Lower lobe of right lung (tissue), 2 donors: ENCODE measurements around the gene SLC6A19. TPM values are rescaled to one million over a fixed set of nuclear protein-coding genes. Genes with fewer than 3 reads are reported as not detected.
"Not testable (repeated sequence)": the region's sequence is repeated elsewhere in the genome, so short reads cannot be mapped to it uniquely, and the experiment has no call there.

ENCODE experiments used
- ATAC-seq, 2 donors: fragments of 200-7000 bp; cut with Tn5 transposase; one replicate each; pipeline ENCODE4 v1.9.1; 2020 to 2022; ENCODE audit warnings: mild to moderate bottlenecking in 2 of 2, moderate library complexity in 2 of 2
- DNase-seq: peaks from one replicate; pipeline ENCODE4 v3.0.0-alpha.2; 2020
- H3K27ac ChIP-seq: fragments of 200-600 bp; one replicate; pipeline ENCODE4 v1.8.0; 2022
- H3K27me3 ChIP-seq: fragments of 200-600 bp; one replicate; pipeline ENCODE4 v1.8.0; 2022; ENCODE audit warnings: low read depth
- H3K36me3 ChIP-seq: fragments of 200-600 bp; one replicate; pipeline ENCODE4 v1.8.0; 2022; ENCODE audit warnings: mild to moderate bottlenecking
- H3K4me1 ChIP-seq: fragments of 200-600 bp; one replicate; pipeline ENCODE4 v1.8.0; 2022
- H3K4me3 ChIP-seq: fragments of 200-600 bp; one replicate; pipeline ENCODE4 v1.8.0; 2022; ENCODE audit warnings: mild to moderate bottlenecking
- H3K9me3 ChIP-seq: fragments of 200-600 bp; one replicate; pipeline ENCODE4 v1.8.0; 2022
- intact Hi-C: fragments of 100-400 bp; cut with DNase I; formaldehyde crosslinking; loops from one replicate; pipeline ENCODE4 v1.11.0; 2022
- total RNA-seq: library from RNA; stranded (reverse); fragmentation: NEBNext Ultra II Directional; extraction: Animal tissue kit (Norgen Biotek cat#: 25700); gene quantifications from one replicate; pipeline ENCODE4 v1.2.1, GENCODE V29; 2021
- TF ChIP-seq, protein P1 (sequence below): fragments of 200-600 bp; IDR thresholded peaks from one replicate; pipeline ENCODE4 v1.8.0; 2022; ENCODE audit warnings: antibody characterized with exemption, mild to moderate bottlenecking
- donor health status: DM: no; HTN: yes; CAD: no; lungs with severe emphysema.

The SLC6A19 gene
- total RNA-seq, 1 donor from 2014 or later, result not detected

DNA sequence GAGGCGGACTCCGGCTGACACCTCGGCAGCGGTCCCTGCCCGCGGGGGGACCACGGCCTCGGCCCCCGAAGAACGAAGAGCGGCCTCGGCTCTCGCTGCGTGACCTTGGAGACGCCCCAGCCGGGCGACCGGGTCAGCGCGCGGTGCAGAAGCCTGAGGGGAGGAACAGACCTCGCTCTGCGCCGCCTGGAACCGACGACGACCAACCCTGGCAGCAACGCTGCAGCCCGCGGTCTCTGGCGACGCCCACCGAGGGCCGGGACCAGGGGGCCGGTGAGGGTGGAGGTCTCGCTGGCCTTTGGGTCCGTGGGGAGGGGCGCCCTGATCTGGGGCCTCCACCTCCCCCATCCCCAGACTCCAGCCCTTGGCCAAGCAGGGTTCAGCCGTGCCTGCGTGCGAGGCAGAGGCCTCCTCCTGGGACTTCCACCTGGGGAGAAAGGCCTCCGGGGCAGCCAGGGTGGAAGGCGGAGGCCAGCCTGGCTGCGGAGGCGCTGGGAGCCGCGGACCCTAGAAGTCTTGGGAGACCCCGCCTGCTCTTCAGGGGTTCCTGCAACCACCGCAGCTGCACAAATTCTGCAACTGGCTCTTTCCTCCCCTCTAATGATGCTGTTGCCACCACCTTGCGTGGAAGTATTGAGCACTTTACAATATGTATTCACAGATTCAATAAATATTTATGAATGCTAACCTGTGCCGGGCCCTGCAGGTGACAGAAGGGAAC is 45.2 kb upstream of the SLC6A19 start:
- intact Hi-C loops, result no loop called here
- no peaks in the 10 kb centered on the region for H3K36me3 ChIP-seq
- peaks cover 24% of the 10 kb centered on the region for H3K27me3 ChIP-seq
- H3K4me3 ChIP-seq, result peak overlapping the region; percentile 42
- peaks cover 11% of the 10 kb centered on the region for H3K4me1 ChIP-seq
- H3K27ac ChIP-seq, result no peak overlapping the region
- TF ChIP-seq, protein P1, sequence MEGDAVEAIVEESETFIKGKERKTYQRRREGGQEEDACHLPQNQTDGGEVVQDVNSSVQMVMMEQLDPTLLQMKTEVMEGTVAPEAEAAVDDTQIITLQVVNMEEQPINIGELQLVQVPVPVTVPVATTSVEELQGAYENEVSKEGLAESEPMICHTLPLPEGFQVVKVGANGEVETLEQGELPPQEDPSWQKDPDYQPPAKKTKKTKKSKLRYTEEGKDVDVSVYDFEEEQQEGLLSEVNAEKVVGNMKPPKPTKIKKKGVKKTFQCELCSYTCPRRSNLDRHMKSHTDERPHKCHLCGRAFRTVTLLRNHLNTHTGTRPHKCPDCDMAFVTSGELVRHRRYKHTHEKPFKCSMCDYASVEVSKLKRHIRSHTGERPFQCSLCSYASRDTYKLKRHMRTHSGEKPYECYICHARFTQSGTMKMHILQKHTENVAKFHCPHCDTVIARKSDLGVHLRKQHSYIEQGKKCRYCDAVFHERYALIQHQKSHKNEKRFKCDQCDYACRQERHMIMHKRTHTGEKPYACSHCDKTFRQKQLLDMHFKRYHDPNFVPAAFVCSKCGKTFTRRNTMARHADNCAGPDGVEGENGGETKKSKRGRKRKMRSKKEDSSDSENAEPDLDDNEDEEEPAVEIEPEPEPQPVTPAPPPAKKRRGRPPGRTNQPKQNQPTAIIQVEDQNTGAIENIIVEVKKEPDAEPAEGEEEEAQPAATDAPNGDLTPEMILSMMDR, result no peak
- DNase-seq, result no peak
- peak in 1 of 2 donors; percentile 6 for ATAC-seq
- no peaks in the 10 kb centered on the region for H3K9me3 ChIP-seq

DNA sequence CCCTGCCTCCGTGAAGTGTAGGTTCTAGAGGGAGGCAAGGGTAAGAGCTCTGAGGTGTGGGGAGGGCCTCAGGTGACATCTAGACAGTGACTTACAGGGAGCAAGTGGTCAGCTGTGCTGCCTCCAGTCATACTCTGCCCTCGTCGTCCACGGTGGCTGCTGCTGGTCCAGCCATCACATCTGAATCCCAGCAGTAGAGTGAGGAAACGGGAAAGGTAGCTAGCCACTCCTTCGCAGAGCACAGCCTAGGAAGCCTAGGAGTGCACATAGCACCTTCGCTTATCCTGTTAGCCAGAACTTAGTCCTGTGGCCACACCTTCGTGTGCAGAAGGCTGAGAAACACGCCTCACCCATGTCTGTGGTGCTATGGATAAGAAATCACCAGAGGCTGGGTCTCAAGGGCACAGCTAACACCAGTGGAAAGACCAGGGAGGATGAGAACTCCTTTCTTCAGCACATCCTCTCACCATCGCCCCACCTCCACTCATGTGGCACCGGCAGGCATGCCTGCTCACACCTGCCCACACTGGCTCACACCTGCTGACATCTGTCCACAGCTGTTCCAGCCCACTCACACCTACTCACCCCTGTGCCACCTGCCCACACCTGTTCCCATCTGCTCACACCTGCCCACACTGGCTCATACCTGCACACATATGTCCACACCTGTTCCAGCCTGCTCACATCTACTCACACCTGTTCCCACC is 44.5 kb upstream of the SLC6A19 start:
- no peak for DNase-seq
- TF ChIP-seq, protein P1, result no peak
- H3K4me3 ChIP-seq, result no peak overlapping the region
- peaks cover 24% of the 10 kb centered on the region for H3K27me3 ChIP-seq
- no peaks in the 10 kb centered on the region for H3K9me3 ChIP-seq
- no peaks in the 10 kb centered on the region for H3K36me3 ChIP-seq
- intact Hi-C loops, result no loop called here
- ATAC-seq, result no peak
- peaks cover 11% of the 10 kb centered on the region for H3K4me1 ChIP-seq
- no peak overlapping the region for H3K27ac ChIP-seq

DNA sequence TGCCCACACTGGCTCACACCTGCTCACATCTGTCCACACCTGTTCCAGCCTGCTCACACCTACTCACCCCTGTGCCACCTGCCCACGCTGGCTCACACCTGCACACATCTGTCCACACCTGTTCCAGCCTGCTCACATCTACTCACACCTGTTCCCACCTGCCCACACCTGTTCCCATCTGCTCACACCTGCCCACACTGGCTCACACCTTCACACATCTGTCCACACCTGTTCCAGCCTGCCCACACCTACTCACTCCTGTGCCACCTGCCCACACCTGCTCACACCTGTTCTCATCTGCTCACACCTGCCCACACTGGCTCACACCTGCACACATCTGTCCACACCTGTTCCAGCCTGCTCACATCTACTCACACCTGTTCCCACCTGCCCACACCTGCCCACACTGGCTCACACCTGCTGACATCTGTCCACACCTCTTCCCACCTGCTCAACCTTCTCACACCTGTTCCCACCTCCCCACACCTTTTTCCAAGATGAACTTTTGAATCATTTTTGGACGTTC is 43.9 kb upstream of the SLC6A19 start:
- Histone ChIP-seq H3K27me3 (peaks cover 24% of the 10 kb centered on the region), H3K4me1 (peaks cover 11% of the 10 kb centered on the region)
- H3K27ac ChIP-seq, H3K36me3 ChIP-seq, ATAC-seq, intact Hi-C loops, DNase-seq, H3K9me3 ChIP-seq, H3K4me3 ChIP-seq: not testable (repeated sequence)

- no peak overlapping the region for H3K4me3 ChIP-seq
- ATAC-seq, result no peak
- peaks cover 24% of the 10 kb centered on the region for H3K27me3 ChIP-seq
- no peaks in the 10 kb centered on the region for H3K36me3 ChIP-seq
- intact Hi-C loops, result no loop called here
- no peak for DNase-seq
- TF ChIP-seq, protein P1, result no peak
- H3K9me3 ChIP-seq, result no peaks in the 10 kb centered on the region
- H3K27ac ChIP-seq, result no peak overlapping the region
- peaks cover 4% of the 10 kb centered on the region for H3K4me1 ChIP-seq
These were observed 42.6 kb upstream of the SLC6A19 start for GRCh38 chr5:1158647-1159340.

GRCh38 chr5:1159341-1159675 is 42.1 kb upstream of the SLC6A19 start:
- intact Hi-C loops, result no loop called here
- Histone ChIP-seq H3K27me3 (peaks cover 24% of the 10 kb centered on the region), H3K36me3 (no peaks in the 10 kb centered on the region), H3K9me3 (no peaks in the 10 kb centered on the region), H3K4me3 (no peak overlapping the region), H3K4me1 (peaks cover 4% of the 10 kb centered on the region), H3K27ac (no peak overlapping the region)
- TF ChIP-seq, protein P1, result no peak
- ATAC-seq (no peak), DNase-seq (no peak)
